ENCODE results near the gene LMX1A.

DNA sequence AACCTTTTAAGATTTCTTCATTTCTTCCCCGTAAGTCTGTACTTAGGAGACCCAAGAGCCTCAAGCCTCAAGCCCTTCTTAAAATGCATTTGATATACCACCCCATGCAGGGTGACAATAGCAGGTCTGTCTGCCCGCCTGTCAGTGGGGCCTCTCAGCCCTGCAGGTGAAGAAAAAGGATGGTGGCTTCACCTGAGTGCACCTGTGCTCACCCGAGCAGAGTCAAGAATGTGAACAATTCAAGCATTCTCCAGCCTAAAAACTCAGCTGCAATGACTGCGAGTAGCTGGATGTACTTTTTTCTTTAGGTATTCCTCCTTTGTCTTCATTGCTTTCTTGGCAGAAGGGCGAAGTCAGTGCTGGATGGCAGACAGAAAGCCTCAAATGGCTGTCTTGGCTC lies 203.3 kb downstream of the LMX1A start:
- TF ChIP-seq, protein P1, sequence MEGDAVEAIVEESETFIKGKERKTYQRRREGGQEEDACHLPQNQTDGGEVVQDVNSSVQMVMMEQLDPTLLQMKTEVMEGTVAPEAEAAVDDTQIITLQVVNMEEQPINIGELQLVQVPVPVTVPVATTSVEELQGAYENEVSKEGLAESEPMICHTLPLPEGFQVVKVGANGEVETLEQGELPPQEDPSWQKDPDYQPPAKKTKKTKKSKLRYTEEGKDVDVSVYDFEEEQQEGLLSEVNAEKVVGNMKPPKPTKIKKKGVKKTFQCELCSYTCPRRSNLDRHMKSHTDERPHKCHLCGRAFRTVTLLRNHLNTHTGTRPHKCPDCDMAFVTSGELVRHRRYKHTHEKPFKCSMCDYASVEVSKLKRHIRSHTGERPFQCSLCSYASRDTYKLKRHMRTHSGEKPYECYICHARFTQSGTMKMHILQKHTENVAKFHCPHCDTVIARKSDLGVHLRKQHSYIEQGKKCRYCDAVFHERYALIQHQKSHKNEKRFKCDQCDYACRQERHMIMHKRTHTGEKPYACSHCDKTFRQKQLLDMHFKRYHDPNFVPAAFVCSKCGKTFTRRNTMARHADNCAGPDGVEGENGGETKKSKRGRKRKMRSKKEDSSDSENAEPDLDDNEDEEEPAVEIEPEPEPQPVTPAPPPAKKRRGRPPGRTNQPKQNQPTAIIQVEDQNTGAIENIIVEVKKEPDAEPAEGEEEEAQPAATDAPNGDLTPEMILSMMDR (optimal IDR thresholded peaks at IDR 0.05 in 1 of 3, IDR thresholded peaks at IDR 0.05 in 1 of 3, conservative IDR thresholded peaks at IDR 0.05 in 1 of 3; ENCODE audit: extremely low read depth in 1 of 3, insufficient read depth in 2 of 3, low read length in 3 of 3) = no peak
- TF ChIP-seq EZH2 (IDR thresholded peaks at IDR 0.05; ENCODE audit: low read length) = no peak

Measured in keratinocyte (primary cell).